ENCODE results near the gene BAIAP2L1. TPM values are rescaled to one million over a fixed set of nuclear protein-coding genes. Genes with fewer than 3 reads are reported as not detected.

The BAIAP2L1 gene
- total and polyA plus RNA-seq, 2 experiments from 2014 or later = 5.9 to 7.4 TPM

DNA sequence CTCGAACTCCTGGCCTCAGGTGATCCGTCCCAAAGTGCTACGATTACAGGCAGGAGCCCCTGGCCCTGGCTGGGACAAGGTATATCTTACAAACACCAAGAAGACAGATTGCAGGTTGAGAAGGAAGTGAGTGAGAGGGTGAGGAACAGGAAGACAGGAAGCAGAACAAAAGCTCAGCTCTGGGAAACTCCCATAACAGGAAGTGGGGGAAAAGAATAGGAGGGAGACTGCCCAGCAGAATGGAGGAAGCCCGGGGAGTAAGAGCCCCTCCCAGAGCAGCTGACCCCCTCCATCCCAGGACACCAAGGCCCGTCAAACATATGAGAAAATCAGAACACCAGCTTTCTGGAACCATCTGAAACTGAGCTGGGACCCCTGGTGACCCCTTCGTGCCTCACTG, 151.8 kb downstream of the BAIAP2L1 start:
- no peaks in the 10 kb centered on the region for H3K9me3 ChIP-seq (ENCODE audit: low read depth)
- peaks cover 35% of the 10 kb centered on the region for H3K79me2 ChIP-seq (ENCODE audit: insufficient read depth)
- WGBS, 2 experiments (ENCODE audit: low coverage in 1 of 2, low lambda C conversion rate in 2 of 2, missing lambda C conversion rate in 2 of 2) = 79 to 85% methylated on average over 6 of the region's 6 CpGs
- H3K27me3 ChIP-seq (replicated peaks; ENCODE audit: insufficient read depth) = no peaks in the 10 kb centered on the region
- in situ Hi-C loops (cut with MboI) = no loop called here
- H3K9ac ChIP-seq = no peak overlapping the region
- no peak overlapping the region for H3K4me2 ChIP-seq (ENCODE audit: unreplicated experiment)
- H2AFZ ChIP-seq = no peak overlapping the region
- H3K9me2 ChIP-seq (ENCODE audit: insufficient read depth) = no peaks in the 10 kb centered on the region
- TF ChIP-seq EZH2phosphoT487 (IDR thresholded peaks at IDR 0.05; ENCODE audit: insufficient read depth, low read depth) (no peak), EZH2 (IDR thresholded peaks at IDR 0.05; ENCODE audit: insufficient read depth, poor library complexity, severe bottlenecking) (no peak)
- H3K4me3 ChIP-seq = no peak overlapping the region
- no peak for DNase-seq
- H3K36me3 ChIP-seq (ENCODE audit: low read depth) = no peaks in the 10 kb centered on the region
- H3K27ac ChIP-seq = no peak overlapping the region
- H3K4me1 ChIP-seq (ENCODE audit: insufficient read depth) = peaks cover 4% of the 10 kb centered on the region; the same call in 1 of the 2 replicates
- no peaks in the 10 kb centered on the region for H3F3A ChIP-seq (ENCODE audit: insufficient read depth)
- H4K20me1 ChIP-seq (ENCODE audit: insufficient read depth) = no peaks in the 10 kb centered on the region

- Histone ChIP-seq H4K20me1 (ENCODE audit: insufficient read depth) (no peaks in the 10 kb centered on the region), H3K4me2 (ENCODE audit: unreplicated experiment) (no peak overlapping the region), H3K9me2 (ENCODE audit: insufficient read depth) (no peaks in the 10 kb centered on the region), H3K79me2 (ENCODE audit: insufficient read depth) (peaks cover 25% of the 10 kb centered on the region), H3K9me3 (ENCODE audit: low read depth) (no peaks in the 10 kb centered on the region), H3K36me3 (ENCODE audit: low read depth) (no peaks in the 10 kb centered on the region), H3K4me1 (ENCODE audit: insufficient read depth) (peaks cover 4% of the 10 kb centered on the region; the same call in 1 of the 2 replicates), H2AFZ (no peak overlapping the region), H3F3A (ENCODE audit: insufficient read depth) (no peaks in the 10 kb centered on the region), H3K27me3 (replicated peaks; ENCODE audit: insufficient read depth) (no peaks in the 10 kb centered on the region), H3K27ac (no peak overlapping the region), H3K4me3 (no peak overlapping the region), H3K9ac (no peak overlapping the region)
- no peak for DNase-seq
- 75 to 81% methylated on average over 10 to 12 of the region's 12 CpGs for WGBS, 2 experiments (ENCODE audit: low coverage in 1 of 2, low lambda C conversion rate in 2 of 2, missing lambda C conversion rate in 2 of 2)
- in situ Hi-C loops (cut with MboI) = no loop called here
- TF ChIP-seq EZH2 (IDR thresholded peaks at IDR 0.05; ENCODE audit: insufficient read depth, poor library complexity, severe bottlenecking) (no peak), EZH2phosphoT487 (IDR thresholded peaks at IDR 0.05; ENCODE audit: insufficient read depth, low read depth) (no peak)
These were observed 152.7 kb downstream of the BAIAP2L1 start for GRCh38 chr7:98248156-98248555.

- no peak for TF ChIP-seq EZH2 (IDR thresholded peaks at IDR 0.05; ENCODE audit: insufficient read depth, poor library complexity, severe bottlenecking)
- TF ChIP-seq EZH2phosphoT487 (IDR thresholded peaks at IDR 0.05; ENCODE audit: insufficient read depth, low read depth) = no peak
- no peak overlapping the region for H3K9ac ChIP-seq
- in situ Hi-C loops (cut with MboI) = no loop called here
- no peak overlapping the region for H3K4me2 ChIP-seq (ENCODE audit: unreplicated experiment)
- no peak overlapping the region for H3K27ac ChIP-seq
- no peaks in the 10 kb centered on the region for H3K27me3 ChIP-seq (replicated peaks; ENCODE audit: insufficient read depth)
- H4K20me1 ChIP-seq (ENCODE audit: insufficient read depth) = no peaks in the 10 kb centered on the region
- H3K79me2 ChIP-seq (ENCODE audit: insufficient read depth) = no peaks in the 10 kb centered on the region
- no peaks in the 10 kb centered on the region for H3K9me2 ChIP-seq (ENCODE audit: insufficient read depth)
- no peaks in the 10 kb centered on the region for H3F3A ChIP-seq (ENCODE audit: insufficient read depth)
- no peaks in the 10 kb centered on the region for H3K36me3 ChIP-seq (ENCODE audit: low read depth)
- H3K4me3 ChIP-seq = no peak overlapping the region
- 95 to 96% methylated on average over 14 of the region's 14 CpGs for WGBS, 2 experiments (ENCODE audit: low coverage in 1 of 2, low lambda C conversion rate in 2 of 2, missing lambda C conversion rate in 2 of 2)
- H3K4me1 ChIP-seq (ENCODE audit: insufficient read depth) = no peaks in the 10 kb centered on the region
- H3K9me3 ChIP-seq (ENCODE audit: low read depth) = no peaks in the 10 kb centered on the region
- H2AFZ ChIP-seq = no peak overlapping the region
- no peak for DNase-seq
These were observed 156.0 kb downstream of the BAIAP2L1 start for GRCh38 chr7:98244871-98245270.

- Histone ChIP-seq H3K9me3 (ENCODE audit: low read depth) (no peaks in the 10 kb centered on the region), H3K9me2 (ENCODE audit: insufficient read depth) (no peaks in the 10 kb centered on the region), H3K4me2 (ENCODE audit: unreplicated experiment) (no peak overlapping the region), H2AFZ (no peak overlapping the region), H3K4me3 (no peak overlapping the region), H3F3A (ENCODE audit: insufficient read depth) (no peaks in the 10 kb centered on the region), H3K9ac (no peak overlapping the region), H3K27me3 (replicated peaks; ENCODE audit: insufficient read depth) (no peaks in the 10 kb centered on the region), H3K27ac (no peak overlapping the region), H3K79me2 (ENCODE audit: insufficient read depth) (no peaks in the 10 kb centered on the region), H3K4me1 (ENCODE audit: insufficient read depth) (no peaks in the 10 kb centered on the region), H3K36me3 (ENCODE audit: low read depth) (no peaks in the 10 kb centered on the region), H4K20me1 (ENCODE audit: insufficient read depth) (no peaks in the 10 kb centered on the region)
- in situ Hi-C loops (cut with MboI) = no loop called here
- DNase-seq = no peak
- TF ChIP-seq EZH2 (IDR thresholded peaks at IDR 0.05; ENCODE audit: insufficient read depth, poor library complexity, severe bottlenecking) (no peak), EZH2phosphoT487 (IDR thresholded peaks at IDR 0.05; ENCODE audit: insufficient read depth, low read depth) (no peak)
- 78 to 90% methylated on average over 4 of the region's 4 CpGs for WGBS, 2 experiments (ENCODE audit: low coverage in 1 of 2, low lambda C conversion rate in 2 of 2, missing lambda C conversion rate in 2 of 2)
These were observed 158.0 kb downstream of the BAIAP2L1 start for GRCh38 chr7:98242934-98243333.

DNA sequence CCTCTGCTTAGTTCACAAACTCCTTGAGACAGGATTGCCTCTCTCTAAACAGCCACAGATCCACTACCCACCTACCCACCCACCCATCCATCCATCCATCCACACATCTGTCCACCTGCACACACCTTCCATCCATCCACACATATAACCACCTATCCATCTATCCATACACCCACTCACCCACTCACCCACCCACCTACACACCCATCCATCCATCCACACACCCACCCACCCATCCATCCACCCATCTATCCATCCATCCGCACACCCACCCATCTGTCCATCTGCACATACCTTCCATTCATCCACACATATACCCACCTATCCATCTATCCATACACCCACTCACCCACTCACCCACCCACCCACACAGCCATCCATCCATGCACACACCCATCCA, 158.5 kb downstream of the BAIAP2L1 start:
- no peaks in the 10 kb centered on the region for H3K9me2 ChIP-seq (ENCODE audit: insufficient read depth)
- H3K4me1 ChIP-seq (ENCODE audit: insufficient read depth) = no peaks in the 10 kb centered on the region
- no peaks in the 10 kb centered on the region for H3K9me3 ChIP-seq (ENCODE audit: low read depth)
- no peak overlapping the region for H3K4me3 ChIP-seq
- H3F3A ChIP-seq (ENCODE audit: insufficient read depth) = no peaks in the 10 kb centered on the region
- in situ Hi-C loops (cut with MboI) = no loop called here
- no peak for DNase-seq
- H3K27me3 ChIP-seq (replicated peaks; ENCODE audit: insufficient read depth) = no peaks in the 10 kb centered on the region
- no peak overlapping the region for H3K9ac ChIP-seq
- no peak overlapping the region for H2AFZ ChIP-seq
- H3K79me2 ChIP-seq (ENCODE audit: insufficient read depth) = no peaks in the 10 kb centered on the region
- no peak overlapping the region for H3K4me2 ChIP-seq (ENCODE audit: unreplicated experiment)
- H3K27ac ChIP-seq = no peak overlapping the region
- H4K20me1 ChIP-seq (ENCODE audit: insufficient read depth) = no peaks in the 10 kb centered on the region
- WGBS, 2 experiments (ENCODE audit: low coverage in 1 of 2, low lambda C conversion rate in 2 of 2, missing lambda C conversion rate in 2 of 2) = 100% methylated on average over 1 of the region's 1 CpG; no CpG with 5 or more reads in 1 of the 2 experiments
- H3K36me3 ChIP-seq (ENCODE audit: low read depth) = no peaks in the 10 kb centered on the region
- no peak for TF ChIP-seq EZH2phosphoT487 (IDR thresholded peaks at IDR 0.05; ENCODE audit: insufficient read depth, low read depth)
- TF ChIP-seq EZH2 (IDR thresholded peaks at IDR 0.05; ENCODE audit: insufficient read depth, poor library complexity, severe bottlenecking) = no peak

All from GM23248 (cell line).